ENCODE data around the gene RTN4RL1. TPM values are rescaled to one million over a fixed set of nuclear protein-coding genes. Genes with fewer than 3 reads are reported as not detected.

RTN4RL1 gene
- total and polyA plus RNA-seq, 7 donors: under 0.01 to 0.71 (median 0.48) TPM; not detected in 1

DNA sequence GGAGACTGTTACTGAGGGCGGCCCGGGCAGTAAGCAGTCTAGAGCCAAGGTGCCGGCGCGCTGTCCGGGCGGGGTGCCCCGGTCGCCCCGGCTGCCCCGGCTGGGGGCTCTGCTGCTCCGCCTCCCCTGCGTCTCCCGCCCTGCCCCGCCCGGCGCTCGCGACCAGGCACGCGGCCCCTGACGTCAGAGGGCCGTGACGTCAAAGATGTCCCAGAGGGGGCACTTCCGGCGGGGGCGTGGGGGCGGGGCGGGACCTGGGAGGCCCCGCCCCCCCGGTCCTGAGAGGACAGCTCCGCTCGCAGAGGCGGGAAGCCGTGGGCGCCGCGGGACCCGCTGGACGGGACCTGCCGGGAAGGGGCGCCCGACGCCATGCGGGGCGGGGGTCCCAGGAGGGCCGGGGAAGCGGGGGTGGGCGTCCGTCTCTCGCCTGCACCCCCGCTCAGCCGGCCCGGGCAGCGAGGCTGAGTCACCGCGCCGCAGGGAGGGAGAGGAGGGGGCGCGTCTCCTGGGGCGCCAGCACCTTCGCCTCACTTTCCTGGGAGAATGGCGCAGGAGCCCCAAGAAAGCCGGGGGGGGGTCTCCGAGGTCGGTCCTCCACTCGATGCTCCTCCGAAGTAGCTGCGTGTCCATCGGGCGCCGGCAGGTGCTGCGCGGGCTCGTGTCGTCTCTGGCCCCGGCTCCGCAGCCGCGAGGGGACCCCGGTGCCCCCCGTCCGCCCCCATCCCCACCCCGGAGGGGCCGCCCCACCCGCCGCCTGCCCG is 25.3 kb upstream of the RTN4RL1 start:
- DNase-seq: peak; percentile 86
- TF ChIP-seq EP300 (IDR thresholded peaks at IDR 0.05): peak in 2 of 4 donors; percentile 13 to 48
- no peak for TF ChIP-seq POLR2A (IDR thresholded peaks at IDR 0.05)
- peak in 1 of 4 donors; percentile 4 for TF ChIP-seq POLR2AphosphoS5 (IDR thresholded peaks at IDR 0.05)
- TF ChIP-seq, protein P1, sequence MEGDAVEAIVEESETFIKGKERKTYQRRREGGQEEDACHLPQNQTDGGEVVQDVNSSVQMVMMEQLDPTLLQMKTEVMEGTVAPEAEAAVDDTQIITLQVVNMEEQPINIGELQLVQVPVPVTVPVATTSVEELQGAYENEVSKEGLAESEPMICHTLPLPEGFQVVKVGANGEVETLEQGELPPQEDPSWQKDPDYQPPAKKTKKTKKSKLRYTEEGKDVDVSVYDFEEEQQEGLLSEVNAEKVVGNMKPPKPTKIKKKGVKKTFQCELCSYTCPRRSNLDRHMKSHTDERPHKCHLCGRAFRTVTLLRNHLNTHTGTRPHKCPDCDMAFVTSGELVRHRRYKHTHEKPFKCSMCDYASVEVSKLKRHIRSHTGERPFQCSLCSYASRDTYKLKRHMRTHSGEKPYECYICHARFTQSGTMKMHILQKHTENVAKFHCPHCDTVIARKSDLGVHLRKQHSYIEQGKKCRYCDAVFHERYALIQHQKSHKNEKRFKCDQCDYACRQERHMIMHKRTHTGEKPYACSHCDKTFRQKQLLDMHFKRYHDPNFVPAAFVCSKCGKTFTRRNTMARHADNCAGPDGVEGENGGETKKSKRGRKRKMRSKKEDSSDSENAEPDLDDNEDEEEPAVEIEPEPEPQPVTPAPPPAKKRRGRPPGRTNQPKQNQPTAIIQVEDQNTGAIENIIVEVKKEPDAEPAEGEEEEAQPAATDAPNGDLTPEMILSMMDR (IDR thresholded peaks at IDR 0.05): no peak
- H3K9me3 ChIP-seq: no peaks in the 10 kb centered on the region
- peaks cover 5 to 47% (median 10%) of the 10 kb centered on the region in 3 donors for H3K27me3 ChIP-seq
- H3K27ac ChIP-seq: peak overlapping the region; percentile 49 to 68 (median 52)
- 1% methylated on average over 88 of the region's 88 CpGs for WGBS, 2 donors
- intact Hi-C loops (cut with DNase I): loop anchor here (5.0 kb wide), 1 partner anchor 302 kb away; no protein-coding TSS in a partner anchor
- H3K4me1 ChIP-seq: peaks cover 0 to 51% (median 49%) of the 10 kb centered on the region in 4 donors
- H3K4me3 ChIP-seq: peak overlapping the region in 3 of 4 donors; percentile 64 to 91 (median 81)
- no peaks in the 10 kb centered on the region for H3K36me3 ChIP-seq

DNA sequence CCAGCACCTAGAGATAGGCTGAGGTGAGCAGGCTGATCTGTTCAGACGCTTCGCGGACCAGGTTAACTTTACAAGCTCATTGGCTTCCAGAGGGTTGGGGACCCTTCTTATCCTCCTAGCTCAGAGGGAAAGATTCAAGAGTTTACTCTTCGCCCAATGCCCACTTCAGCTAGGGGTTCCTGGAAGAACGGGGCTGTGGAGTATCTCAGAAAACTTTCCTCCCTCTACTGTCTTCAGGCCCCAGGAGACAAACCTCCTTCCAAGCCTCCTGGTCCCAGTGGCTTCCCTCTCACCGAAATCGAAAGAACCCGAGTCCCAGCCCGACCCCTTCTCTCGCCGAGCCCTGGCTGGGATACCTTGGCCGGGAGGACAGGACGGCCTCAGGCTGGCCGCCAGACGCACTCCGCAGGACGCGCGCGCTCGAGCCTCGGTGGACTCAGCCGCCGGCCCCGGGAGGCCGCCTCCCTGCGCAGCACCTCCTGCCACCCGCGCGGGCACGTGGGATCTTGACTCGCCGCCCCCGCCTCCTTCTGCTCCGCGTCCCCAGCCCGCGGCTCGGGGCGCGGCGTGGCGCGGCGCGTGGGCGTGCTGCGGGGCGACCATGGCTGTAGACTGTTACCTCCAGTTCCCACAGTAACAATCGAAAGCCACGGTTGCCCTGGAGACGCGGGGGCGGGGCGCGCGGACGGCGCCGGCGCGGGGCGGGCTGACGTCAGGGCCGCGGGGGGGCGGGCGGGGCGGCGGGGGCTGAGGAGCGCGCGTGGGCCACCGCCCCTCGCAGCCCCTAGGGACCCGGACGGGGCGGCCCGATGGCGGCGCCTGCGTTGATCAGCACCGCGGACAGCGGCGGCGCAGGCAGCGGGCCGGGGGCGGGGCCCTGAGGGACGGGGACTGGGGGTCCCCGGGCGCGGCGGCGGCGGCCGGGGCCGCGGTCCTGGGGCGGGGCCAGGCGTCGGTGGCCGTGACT is 24.5 kb upstream of the RTN4RL1 start:
- no peak for TF ChIP-seq EP300 (IDR thresholded peaks at IDR 0.05)
- peak in 1 of 4 donors; percentile 23 for TF ChIP-seq POLR2AphosphoS5 (IDR thresholded peaks at IDR 0.05)
- peaks cover 0 to 45% (median 42%) of the 10 kb centered on the region in 4 donors for H3K4me1 ChIP-seq
- H3K9me3 ChIP-seq: no peaks in the 10 kb centered on the region
- peaks cover 0 to under 1% (median 0%) of the 10 kb centered on the region in 4 donors for H3K36me3 ChIP-seq
- peak overlapping the region; percentile 49 to 68 (median 60) for H3K27ac ChIP-seq
- H3K27me3 ChIP-seq: peaks cover 0 to 40% (median 6%) of the 10 kb centered on the region in 3 donors
- intact Hi-C loops (cut with DNase I): loop anchor here (5.0 kb wide), 1 partner anchor 303 kb away; no protein-coding TSS in a partner anchor
- 1 to 3% methylated on average over 104 of the region's 104 CpGs for WGBS, 2 donors
- DNase-seq: peak; percentile 92
- H3K4me3 ChIP-seq: peak overlapping the region; percentile 39 to 91 (median 72)

DNA sequence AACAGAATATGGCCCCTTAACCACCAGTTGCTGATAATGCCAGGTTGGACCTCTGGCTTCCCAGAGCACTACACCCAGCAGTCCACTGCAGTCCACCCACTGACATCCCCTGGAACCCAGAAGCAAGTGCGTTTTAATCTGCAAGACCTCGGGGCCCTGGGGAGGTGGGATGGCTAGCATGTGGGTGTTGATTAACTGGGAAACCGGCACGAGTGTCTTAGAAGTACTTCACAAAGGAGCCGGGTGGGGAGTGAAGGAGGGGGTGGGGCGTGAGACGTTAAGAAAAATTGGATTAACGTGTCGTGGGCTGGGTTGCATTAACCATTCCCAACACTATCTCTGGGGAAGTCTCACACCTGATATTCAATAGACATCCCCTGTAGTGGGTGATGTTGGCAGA is 23.7 kb upstream of the RTN4RL1 start:
- intact Hi-C loops (cut with DNase I): no loop called here
- H3K4me1 ChIP-seq: peaks cover 0 to 45% (median 41%) of the 10 kb centered on the region in 4 donors
- H3K27ac ChIP-seq: peak overlapping the region in 1 of 4 donors; percentile 66

DNA sequence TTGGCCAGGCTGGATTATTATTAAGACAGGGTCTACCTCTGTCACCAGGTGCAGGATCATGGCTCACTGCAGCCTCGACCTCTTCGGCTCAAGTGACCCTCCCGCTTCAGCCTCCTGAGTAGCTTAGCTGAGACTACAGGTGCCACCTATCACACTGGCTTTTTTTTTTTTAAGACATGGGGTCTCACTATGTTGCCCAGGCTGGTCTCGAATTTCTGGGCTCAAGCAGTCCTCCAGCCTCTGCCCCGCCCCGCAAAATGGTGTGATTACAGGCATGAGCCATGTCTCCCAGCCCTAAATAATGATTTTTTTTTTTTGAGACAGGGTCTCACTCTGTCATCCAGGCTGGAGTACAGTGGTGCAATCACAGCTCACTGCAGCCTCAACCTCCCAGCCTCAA is 22.5 kb upstream of the RTN4RL1 start:
- peaks cover 0 to 24% (median 6%) of the 10 kb centered on the region in 3 donors for H3K27me3 ChIP-seq
- H3K4me3 ChIP-seq: no peak overlapping the region
- intact Hi-C loops (cut with DNase I): no loop called here
- no peak for DNase-seq
- TF ChIP-seq, protein P1 (IDR thresholded peaks at IDR 0.05): no peak
- TF ChIP-seq EP300 (IDR thresholded peaks at IDR 0.05) (no peak), POLR2AphosphoS5 (IDR thresholded peaks at IDR 0.05) (no peak), POLR2A (IDR thresholded peaks at IDR 0.05) (no peak)
- H3K4me1 ChIP-seq: peaks cover 0 to 50% (median 46%) of the 10 kb centered on the region in 4 donors
- no peaks in the 10 kb centered on the region for H3K9me3 ChIP-seq
- no peak overlapping the region for H3K27ac ChIP-seq
- WGBS, 2 donors: 85 to 93% methylated on average over 6 of the region's 6 CpGs
- H3K36me3 ChIP-seq: peaks cover 0 to 19% (median 6%) of the 10 kb centered on the region in 4 donors

More for the DNA sequence above, 23.7 kb upstream of the RTN4RL1 start:
- Histone ChIP-seq H3K27me3 (peaks cover 0 to 32% (median 6%) of the 10 kb centered on the region in 3 donors), H3K36me3 (peaks cover 0 to 8% (median 3%) of the 10 kb centered on the region in 4 donors), H3K4me3 (peak overlapping the region in 3 of 4 donors; percentile 64 to 91 (median 81)), H3K9me3 (no peaks in the 10 kb centered on the region)
- TF ChIP-seq EP300 (IDR thresholded peaks at IDR 0.05) (no peak), POLR2A (IDR thresholded peaks at IDR 0.05) (no peak), POLR2AphosphoS5 (IDR thresholded peaks at IDR 0.05) (no peak)
- TF ChIP-seq, protein P1 (IDR thresholded peaks at IDR 0.05): no peak
- no peak for DNase-seq
- WGBS, 2 donors: 5 to 21% methylated on average over 9 of the region's 9 CpGs
